COLO829 (cell line): ENCODE results near the gene SPTBN5.

ENCODE experiments used
- DNase-seq: peaks from one replicate; pipeline ENCODE4 v3.0.0; 2012; ENCODE audit warnings: low spot score

The SPTBN5 gene

GRCh38 chr15:41926185-41927056, 32.6 kb upstream of the SPTBN5 start:
- DNase-seq: no peak

- DNase-seq: no peak
Observed at GRCh38 chr15:41925086-41925608, 31.3 kb upstream of the SPTBN5 start.

GRCh38 chr15:41923401-41923997, 29.6 kb upstream of the SPTBN5 start:
- no peak for DNase-seq

DNA sequence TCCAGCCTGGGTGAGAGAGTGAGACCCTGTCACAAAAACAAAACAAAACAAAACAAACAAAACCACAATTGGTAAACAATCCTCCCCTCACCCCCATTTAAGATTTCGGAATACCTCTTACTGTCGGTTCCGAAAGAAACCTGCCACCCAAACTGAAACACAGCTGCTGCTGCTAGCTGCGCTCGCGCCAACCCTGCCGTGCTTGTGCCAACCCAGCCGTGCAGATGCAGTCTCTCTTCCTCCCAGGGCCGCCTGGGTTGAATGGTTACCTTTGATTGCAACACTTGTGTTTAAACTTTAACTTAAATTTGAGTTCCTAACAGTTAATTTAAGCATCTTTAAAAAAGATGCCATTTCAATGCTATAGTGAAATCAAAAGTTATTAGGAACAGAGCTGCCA, 28.5 kb upstream of the SPTBN5 start:
- no peak for DNase-seq

- DNase-seq: no peak
Observed at GRCh38 chr15:41921639-41922038, 27.8 kb upstream of the SPTBN5 start.

GRCh38 chr15:41921167-41921566, 27.3 kb upstream of the SPTBN5 start:
- no peak for DNase-seq

- no peak for DNase-seq
Observed at GRCh38 chr15:41919954-41920538, 26.2 kb upstream of the SPTBN5 start.

DNA sequence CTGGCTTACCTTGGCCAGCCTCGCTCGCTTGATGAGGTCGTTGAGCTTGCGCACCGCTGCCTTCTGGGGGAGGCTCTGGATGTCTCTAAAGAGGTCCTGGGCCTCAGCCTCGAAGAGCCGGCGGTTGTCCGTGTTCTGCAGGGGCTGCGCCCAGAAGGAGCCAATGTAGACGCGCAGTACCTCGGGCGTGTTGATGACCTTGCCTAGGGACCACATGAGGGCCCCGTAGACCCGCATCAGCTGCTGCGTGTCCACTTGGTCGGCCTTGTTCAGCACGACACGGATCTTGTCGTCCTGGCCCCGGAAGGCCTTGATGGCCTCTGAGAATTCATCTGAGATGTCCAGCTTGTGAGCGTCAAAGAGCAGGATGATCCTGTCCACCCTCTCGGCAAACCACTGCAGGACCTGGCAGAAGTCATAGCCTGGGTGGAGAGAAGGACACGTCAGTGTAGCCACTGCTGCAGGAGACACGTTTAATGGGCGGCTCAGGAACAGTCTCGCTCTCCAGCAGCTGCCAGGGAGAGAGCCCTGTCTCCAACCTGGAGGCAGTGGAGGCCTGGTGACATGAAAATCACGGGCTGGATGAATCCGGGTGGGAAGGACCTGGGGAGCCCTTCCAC, 25.5 kb upstream of the SPTBN5 start:
- no peak for DNase-seq

GRCh38 chr15:41918506-41919126, 24.8 kb upstream of the SPTBN5 start:
- no peak for DNase-seq

DNA sequence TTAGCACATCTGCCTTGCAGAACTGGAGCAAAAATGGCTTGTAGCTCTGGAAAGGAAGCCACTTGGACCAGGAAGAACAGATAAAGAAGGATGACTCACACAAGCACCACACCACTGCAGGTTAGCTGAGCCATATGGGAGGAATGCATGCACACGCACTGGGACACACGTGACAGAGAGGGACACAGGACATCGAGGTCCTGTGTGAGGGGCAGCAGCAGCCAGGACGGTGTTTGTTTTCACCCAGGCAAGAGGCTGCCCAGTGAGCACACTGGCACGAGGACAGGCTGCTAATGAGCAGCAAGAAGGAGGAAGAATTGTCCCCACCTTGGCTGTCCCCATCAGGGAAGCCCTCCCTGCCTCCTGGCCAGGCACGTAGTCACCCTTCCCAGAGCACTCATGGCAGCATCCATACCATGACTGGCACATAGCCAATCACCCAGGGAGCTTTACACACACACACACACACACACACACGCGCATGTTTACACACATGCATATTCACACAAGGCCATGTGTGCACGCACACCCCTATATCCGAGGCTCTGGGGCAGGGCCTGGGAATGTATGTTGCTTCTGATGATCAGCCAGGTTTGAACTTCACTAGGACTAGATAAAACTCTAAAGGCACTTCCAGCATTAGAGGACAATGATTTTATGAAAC, 24.0 kb upstream of the SPTBN5 start:
- DNase-seq: no peak

DNA sequence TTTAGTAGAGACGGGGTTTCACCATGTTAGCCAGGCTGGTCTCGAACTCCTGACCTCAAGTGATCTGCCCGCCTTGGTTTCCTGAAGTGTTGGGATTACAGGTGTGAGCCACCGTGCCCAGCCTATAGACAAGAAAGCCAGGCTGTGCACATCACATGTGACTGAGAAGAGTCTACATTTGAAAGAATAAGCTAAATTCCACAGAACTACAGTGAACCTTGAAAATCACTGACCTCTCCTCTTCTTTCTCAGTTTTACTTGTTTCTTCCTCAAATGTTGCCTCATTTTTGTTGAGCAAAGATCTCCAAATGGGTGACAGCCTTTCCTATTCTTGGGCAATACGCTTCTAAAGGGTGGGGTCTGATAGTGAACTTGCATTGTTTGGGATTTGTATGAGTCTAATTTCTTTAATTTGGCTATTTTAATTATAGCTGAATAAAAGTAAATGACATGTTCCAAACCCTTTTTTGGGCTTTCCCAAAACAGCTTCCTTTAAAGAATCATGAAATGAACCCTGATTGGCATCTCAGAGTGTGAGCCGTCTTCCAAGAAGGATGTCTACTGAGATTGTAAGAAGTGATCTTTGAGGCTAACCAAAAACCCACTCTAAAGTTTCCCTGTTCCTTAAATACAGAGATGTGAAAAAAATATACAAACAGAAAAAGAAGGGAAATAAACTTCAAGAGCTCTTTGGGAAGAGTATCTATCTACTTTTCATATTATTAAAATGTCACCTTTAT, 21.6 kb upstream of the SPTBN5 start:
- DNase-seq: no peak

GRCh38 chr15:41914411-41914810, 20.6 kb upstream of the SPTBN5 start:
- no peak for DNase-seq

DNA sequence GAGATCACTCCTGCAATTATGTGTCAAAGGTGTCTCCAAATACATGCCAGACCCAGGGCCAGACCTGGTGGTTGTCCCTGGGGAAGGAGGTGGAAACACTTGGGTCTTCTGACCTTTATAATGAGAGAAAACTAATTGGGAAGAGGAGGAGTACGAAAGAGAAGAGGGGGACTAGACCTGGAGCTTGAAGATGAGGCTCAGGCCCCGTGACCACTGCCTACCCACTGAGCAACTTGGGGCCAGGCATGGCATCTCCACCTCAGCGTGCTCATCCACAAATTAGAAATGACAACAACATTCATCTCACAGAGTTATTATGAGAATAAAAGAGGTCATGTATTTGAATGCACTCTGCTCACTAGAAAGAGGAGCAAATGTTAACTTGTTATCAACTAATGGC, 19.4 kb upstream of the SPTBN5 start:
- DNase-seq: no peak

- DNase-seq: no peak
Observed at GRCh38 chr15:41911691-41912345, 18.0 kb upstream of the SPTBN5 start.

GRCh38 chr15:41908736-41909461, 15.0 kb upstream of the SPTBN5 start:
- no peak for DNase-seq

GRCh38 chr15:41907141-41907540, 13.3 kb upstream of the SPTBN5 start:
- no peak for DNase-seq

DNA sequence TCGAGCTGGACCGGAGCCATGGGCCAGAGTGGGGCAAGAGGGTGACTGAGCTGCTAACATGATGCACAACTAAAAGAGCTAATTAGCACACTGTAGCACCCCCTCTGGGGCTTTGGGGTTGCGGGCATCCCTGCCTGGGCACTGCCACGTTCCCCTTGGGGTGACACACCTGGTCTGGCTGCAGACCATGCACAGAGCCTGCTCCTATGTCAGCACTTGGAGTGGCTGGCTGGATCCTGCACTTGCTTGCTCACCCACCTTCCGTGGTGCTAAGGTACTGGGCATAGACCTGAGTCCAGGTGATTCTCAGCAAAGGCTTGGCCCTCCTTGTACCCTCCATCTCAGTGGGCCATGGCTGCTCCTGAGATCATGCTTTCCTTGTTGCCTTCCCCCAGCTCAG, 12.8 kb upstream of the SPTBN5 start:
- no peak for DNase-seq

- no peak for DNase-seq
Observed at GRCh38 chr15:41905036-41905793, 11.4 kb upstream of the SPTBN5 start.

- peak; percentile 46 for DNase-seq
Observed at GRCh38 chr15:41904541-41905005, 10.7 kb upstream of the SPTBN5 start.
